Dermis blood vessel endothelial cell (primary cell): ENCODE data around the gene AFF2. TPM values are rescaled to one million over a fixed set of nuclear protein-coding genes. Genes with fewer than 3 reads are reported as not detected.

Experiments used
- DNase-seq: peaks from one replicate; pipeline ENCODE4 v3.0.0; 2010
- total RNA-seq: library from RNA; depleted of rRNA; stranded (reverse); fragments of >200 nt; gene quantifications from 2 replicates; pipeline ENCODE4 v1.2.3, GENCODE V29; 2014

Gene AFF2
- total RNA-seq, 1 donor from 2014 or later = under 0.01 TPM

DNA sequence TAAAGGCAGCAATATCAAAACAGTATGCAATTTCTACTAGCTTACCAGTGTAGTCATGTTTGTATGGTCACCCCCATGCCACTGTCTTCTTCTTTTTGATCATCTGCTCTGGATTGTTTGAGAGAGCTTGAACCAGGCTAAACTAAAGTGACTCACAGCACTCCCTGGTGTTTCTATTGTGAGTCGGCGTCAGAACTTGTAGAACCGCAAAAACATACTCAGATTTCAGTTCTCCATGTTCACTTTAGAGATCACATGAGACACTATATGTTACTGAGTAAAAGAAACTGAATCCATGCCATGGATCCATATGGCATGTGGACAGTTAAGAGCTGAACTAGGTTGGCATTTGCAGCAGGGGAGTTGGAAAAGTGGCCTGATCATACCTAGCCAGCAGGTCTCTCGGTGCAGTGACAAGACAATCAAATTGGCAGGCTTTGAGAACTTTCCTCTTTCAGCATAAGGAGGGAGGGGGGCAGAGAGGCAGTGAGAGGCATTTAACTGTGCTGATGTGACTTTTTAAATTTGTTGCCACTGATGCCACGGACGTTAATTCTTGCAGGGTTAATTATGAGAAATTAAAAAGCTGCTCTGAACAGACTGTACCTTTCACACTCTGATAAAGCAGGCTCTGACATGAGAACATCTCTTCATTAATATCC, 88.4 kb downstream of the AFF2 start:
- DNase-seq = no peak

DNA sequence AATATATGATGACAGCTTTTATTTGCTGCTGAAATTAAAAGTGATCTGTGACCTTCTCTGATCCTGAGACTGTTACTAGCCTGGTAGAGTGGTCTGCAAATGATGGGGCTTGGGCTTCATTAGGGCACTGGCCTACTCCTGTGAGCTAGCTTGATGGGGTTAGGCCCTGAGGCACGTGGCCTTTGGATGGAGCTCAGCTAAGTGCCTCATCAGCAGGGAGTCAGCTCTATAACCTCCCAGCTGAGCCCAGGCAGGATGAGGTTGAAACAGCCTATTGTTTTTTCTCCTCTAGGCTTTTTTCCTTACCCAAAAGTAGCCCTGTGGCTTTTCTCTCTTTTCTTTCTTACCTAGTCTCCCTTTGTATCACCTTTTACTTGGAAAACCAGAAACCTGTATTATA, 92.2 kb downstream of the AFF2 start:
- DNase-seq = no peak

DNA sequence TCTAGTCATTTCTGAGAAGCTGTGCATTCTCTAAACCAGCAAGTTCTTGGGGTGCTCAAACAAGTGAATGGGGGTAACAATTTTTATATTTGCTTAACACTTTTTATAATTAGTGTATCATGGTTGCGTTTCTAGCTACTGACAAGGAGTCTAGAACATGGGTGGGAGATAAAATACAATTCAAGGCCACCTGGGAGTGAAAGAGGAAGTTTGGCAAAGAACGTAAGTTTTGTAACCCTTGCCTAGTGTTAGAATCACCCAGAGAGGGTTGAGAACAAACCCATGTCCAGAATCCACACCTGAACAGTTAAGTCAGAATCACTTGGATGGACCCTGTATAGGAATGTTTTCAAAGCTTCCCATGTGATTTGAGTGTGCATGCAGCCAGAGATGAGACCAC, 92.7 kb downstream of the AFF2 start:
- DNase-seq = no peak

DNA sequence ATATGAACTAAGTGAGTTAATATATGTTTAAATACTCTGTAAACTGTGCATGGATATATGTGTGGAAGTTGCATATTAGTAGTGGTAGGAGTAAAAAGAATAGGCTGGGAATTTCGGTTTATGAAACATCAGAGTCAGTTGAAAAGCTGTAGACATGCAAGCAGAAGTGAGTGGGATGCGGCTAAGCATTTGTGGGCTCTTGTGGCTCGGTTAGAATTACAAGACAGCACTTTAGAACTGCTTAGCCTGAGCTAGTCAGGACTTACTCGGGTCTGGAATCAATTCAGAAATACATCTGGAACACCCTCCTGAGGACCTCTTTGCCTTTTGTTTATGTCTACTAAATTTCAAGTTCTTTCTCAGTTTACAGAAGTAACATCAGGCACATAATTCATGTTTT, 93.6 kb downstream of the AFF2 start:
- DNase-seq = no peak

DNA sequence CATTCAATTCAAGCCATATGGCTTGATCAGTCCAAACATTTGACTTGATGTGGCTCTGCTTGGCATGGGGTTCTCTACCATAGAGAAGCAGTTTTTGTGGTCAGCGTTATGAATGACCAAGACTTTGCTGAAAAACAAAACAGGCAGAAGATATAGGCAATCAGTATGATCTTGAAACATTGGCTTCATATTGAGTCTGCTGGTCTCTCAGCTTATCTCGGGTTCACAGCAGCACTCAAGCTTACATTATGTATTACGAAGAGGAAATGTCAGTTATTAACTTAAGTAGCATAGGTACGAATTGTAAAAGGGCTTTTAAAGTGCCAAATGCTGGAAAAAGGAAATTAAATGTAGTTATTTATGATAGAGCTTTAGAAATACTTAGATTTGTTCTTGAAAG, 99.0 kb downstream of the AFF2 start:
- no peak for DNase-seq

DNA sequence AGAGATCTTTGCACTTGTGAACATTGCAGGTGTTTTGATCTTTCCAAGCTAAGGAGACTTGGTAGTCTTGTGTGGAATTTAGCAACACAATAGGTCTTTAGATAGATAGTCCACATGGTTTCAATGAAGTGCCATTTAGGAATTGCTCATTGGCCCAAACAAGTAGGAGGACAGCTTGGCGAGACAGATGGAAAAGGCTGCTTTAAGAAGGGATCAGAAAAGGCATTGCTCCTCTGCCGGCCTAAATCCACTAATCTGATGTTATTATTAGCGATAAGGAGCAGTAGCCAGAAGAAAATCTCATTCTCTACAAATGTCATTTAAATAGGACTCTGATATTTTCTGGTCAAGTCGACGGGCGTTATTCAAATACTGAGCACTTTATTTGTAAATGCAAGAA, 99.7 kb downstream of the AFF2 start:
- DNase-seq = no peak

DNA sequence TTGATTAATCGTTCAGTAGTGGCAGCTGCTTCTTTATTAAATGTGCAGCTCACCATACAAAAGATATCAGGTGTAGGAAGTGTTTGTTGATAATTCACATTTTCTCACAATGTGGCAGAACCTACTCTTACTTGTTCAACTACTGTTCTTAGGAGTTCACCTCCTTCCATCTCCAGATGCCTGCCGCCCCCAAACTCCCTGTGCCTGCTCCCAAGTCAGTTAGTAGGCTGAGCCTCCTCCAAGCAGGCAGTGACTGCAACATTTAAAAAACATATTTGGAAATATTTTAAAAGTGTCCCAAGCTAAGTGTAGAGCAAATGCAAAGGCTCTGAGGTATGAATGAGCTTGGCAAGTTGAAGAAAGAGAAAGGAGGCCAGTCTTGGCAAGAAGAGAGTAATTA, 100.2 kb downstream of the AFF2 start:
- DNase-seq = no peak

DNA sequence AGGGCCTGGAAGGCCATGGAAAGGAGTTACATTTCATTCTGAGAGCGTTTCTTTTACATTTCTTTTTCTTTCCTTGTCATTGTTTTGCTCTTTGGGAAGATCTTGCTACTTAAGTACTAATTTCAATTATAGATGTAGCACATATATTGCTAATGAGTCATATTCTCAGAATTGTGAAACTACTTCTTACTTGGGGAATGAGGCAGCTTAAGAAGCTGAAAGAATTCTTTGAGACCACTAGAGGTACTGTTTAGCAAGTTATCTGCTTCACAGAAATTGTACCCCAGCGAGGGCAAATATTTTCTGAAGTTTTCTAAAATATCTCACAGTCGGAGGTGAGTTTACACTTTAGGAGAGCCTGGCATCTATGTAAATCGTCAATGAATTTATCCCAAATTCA, 100.6 kb downstream of the AFF2 start:
- DNase-seq = no peak

DNA sequence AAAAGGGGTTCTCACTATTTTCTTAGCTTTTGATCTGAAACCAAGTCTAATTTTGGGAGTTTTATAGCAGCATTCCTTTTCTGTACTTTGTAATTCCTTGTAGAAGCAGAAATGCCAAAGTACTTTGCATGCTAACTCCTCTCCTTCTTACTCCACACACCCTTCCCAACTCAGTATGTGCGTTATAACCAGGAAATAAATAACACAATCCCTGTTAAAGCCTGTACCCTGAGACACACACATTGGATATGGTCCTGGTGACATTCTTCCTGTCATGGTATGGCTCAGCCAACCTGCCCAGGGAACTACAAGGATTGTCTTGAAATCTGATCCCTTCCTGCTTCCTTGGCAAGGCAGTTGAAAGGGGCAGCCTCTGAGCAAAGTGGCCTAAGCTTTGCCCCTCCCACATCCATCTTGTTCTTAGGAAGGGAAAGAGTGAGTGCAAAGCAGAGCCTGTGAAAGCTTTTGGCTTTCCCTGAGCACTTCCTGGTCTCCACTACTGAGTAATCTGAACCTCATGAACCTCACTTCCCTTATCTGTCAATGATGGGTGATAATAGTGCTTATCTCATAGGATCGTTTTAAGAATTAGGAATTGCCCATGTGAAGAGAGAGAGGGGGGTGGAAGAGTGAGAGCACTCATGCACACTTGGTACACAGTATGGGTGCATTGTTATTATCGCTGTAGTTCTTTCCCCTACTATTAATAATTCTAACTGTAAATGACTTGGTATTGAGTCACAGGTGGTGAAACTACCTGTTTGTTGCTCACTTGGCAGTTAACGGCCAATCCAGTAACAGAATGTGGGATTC, 109.3 kb downstream of the AFF2 start:
- DNase-seq = no peak

DNA sequence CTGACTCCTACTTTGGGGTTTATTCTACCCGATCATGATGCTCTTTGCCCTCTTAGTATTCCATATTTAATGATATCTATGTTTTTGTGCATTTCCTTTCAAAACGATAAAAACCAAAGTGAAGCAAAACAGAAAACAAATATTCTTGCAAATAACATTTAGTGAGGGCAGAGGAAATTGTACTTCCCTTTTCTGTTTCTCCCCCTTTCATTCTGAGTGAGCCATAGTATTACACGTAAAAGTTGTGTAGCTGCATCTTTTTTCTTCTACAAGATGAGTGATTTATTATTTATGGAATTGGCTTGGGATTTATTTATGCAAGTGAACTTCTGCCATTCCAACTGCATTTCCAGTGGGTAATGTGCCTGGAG, 109.9 kb downstream of the AFF2 start:
- no peak for DNase-seq

DNA sequence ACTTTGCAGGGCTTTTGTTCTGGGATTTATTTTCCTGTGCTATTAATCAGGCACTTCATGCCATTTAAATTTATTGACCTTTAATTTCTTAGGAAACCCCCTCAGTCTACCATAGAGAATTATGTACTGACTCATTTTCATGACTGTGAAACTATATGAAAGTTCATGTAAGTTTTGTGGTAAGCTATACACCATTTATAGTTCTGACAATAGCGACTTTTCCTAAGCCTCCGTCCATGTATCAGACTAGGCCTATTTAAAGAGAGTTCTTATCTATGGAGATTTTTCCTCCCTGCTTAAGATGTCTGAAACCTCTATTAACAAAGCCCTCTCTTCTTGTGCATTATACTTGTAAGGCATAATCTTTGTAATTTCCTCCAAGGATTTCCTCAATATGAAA, 111.6 kb downstream of the AFF2 start:
- no peak for DNase-seq

DNA sequence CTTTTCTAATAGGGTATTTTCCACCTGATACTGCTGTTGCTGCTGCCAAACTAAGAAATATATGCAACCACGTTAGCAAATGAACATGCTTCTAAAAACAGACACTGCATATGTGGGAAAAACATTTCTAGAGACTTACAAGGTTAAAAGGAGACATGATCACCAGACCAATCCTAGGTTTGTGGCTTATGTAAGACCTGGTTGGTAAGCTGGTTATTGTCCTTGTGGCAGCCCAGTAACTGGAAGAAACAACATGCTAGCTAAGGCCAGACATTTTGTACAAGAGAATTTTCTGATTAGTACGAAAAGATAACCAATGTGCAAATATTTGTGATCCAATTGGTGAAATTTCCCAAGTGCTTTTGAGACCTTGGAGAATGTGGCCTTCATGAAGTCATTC, 112.0 kb downstream of the AFF2 start:
- DNase-seq = no peak

DNA sequence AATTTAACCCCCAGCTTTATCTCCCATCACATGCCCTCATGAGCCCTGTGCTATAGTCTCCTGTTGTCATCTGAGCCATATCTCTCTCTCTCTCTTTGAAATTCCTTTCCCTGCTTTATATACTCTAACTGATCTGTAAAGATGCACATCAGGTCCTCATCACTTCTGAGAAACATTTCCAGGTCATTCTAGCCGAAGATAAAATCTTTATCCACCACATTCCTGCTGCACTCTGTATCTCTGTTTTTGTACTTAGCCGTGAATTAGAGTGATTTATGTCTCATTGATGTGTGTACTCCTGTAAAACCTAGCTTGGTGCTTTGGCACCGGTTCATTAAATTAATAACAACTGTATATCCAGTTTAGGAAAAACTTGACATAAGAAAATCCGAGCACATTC, 113.2 kb downstream of the AFF2 start:
- no peak for DNase-seq

DNA sequence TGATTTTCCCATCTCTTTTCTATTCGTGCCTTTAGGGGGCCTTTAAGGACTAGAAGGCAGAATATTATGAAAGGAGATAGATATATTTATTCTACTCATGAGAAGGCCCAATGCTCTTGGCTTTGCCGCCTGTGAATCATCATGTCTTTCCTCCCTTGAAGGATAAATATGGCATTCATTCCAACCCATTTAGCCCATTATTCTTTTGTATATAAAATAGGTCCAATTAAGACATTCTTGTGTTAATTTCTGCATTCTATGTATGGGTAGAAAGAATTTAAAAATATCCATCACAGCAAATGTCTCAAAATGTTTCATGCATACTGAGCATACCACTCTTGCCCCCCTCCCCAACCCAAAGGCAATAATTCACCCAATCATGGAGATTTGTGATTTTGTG, 115.1 kb downstream of the AFF2 start:
- no peak for DNase-seq

DNA sequence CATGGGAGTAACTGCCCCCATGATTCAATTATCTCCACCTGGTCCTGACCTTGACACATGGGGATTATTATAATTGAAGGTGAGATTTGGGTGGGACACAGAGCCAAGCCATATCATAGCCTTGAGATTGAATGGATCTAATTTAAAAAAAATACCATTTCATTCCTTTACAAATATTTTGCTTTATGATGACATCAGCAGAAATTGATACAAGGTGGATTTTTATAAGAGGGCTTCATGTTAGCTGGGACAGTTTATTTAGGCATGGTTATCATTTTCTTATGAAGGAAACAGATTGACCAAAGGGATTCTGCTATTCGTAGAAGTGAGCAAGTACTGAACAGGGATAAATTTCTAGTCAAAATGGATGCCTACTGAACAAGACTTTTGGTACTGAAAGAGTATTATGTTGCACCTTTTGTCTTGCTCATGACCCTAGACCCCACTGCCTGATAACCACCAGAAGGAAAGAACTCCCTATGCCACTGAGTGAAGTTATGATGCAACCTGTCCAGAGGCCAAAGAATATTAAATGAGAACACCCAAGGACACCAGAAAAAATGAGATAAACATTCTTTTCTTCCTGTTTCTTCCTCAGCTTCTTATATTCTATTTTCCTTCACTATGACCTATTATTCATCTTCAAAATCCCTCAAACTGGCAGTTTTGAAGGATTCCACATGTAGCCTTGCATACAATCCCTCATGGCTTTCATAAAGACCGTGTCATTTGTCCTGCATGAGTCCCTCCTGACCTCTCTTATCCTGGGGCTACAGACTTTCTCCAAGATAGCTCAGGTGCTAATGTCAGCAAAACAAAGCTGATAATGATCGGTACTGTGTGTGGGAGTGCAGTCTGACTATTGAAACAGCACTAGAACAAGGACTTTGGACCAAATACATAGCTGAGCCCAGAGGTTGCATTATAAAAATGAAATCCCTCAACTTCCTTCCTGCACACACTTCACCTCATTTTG, 118.3 kb downstream of the AFF2 start:
- DNase-seq = no peak

DNA sequence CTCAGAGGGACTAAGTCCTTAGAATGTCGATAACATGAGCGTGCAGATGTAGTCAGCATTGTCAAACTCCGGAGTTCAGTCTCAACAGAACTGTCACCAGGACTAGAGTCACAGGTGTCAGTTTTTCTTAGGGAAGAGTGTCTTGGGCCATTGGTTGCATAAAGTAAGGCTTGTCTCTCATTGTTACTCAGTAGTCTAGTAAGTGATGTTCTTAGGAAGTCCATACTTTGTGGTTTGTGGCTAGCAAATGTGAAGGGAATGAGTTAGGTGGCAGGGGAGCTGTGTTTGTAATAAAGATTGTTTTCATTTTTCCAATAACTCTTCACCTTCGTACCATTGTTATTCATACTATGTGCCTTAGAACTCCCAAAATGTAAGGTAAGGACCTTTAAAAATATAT, 119.6 kb downstream of the AFF2 start:
- no peak for DNase-seq

DNA sequence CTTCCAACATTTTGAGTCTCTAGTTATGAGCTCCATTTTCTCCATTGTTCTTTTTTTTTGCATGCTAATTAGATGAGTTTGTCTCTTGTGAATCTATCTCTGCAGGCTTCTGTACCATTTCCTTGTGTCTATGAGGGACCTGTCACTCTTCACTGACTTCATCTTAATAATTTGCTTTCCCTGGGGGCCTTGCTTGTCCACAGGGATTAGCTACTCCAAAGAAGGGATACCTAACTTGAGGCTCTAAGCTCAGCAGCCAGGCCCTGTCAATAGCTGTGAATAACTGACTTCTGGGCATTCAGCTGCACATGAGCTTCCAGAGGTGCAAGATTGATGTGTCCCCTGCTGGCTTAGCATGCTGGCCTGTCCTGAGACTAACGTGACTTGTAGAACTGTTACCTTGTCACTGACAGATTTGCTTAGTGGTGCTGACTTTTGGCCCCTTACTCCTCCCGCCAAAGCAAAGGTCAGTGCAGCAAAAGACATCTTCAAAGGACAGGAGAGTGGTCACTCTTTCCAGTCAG, 124.6 kb downstream of the AFF2 start:
- DNase-seq = no peak

DNA sequence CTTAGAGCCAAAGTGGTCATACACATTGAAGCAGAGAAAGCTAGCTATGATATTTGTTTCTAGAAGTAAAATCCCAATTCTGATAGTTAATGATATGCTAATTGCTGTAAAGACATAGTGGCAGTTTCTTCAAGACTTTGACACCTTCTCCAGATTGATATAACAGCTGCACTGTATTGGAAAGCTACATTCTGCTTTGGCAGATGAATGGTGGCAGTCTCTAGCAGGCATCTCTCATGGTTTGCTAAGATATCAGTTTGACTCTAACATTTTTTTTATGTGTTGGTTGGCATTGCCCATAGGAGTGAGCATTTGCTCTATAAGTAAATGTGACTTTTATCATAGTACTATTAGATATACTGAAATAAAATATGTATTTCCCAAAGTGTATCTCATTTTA, 128.2 kb downstream of the AFF2 start:
- DNase-seq = no peak

DNA sequence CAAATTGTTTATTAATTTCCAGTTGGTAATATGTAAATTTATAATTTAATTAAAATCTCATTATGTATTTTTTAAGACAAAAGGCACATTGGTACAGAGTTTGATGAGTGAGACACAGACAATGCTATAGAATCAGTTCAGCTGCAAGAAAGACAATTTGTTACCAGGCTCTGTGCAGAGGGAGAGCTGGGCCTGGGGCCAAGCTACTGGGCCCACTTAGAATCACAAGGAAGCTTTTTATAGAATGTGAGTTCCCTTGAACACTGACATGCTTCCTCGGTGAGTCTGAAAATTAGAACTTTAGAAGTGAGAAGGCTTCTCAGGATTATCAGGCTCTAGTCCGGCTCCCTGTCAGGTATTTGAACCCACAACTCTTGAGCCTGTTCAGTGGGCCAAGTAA, 129.0 kb downstream of the AFF2 start:
- no peak for DNase-seq

DNA sequence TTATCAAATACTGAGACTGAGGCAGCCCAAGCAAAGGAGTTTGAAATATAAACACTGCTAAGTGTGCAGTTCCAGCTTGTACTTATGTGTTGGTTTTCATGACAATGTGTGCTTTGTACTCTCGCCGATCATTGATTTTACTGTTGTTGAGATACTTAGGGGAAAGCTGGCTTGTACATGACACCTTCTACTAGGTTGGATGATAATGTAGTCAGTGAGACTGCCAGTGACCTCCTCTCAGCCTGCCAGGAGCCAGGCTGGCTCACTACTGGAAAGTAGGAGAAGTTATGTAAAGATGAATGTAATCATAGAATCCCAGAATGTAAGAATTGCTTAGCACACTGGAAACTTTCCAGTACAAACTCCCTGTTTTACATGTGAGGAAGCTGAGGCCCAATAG, 132.0 kb downstream of the AFF2 start:
- no peak for DNase-seq

DNA sequence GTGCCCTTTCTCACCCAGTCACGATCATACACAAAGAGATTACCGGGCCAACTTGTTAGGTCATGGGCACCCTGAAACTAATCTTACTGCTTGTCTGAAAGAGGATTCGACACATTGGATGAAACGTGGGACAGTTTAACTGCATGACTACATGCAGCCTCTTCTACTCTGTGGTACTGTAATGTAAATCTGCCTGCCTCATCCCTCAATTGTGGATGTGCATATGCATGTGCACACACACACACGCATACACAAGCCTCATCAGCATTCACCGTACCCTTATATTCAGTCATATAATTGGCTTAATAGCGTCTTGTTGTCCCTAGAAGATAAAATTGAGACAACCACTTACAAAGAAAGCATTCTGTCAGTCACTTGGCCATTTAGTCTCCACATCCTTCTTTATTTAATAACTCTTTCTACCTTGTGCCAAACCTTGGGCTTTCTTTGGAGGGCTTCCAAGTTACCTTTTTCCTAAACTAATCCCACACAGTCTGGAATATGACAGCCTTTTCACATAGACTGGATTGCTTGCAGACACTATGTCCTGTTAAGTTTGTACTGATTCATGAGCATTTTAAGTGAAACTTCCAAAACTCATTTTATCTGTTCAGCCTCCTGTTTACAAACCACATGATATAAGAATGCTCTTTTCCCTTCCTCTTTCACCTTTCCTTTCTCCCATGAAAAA, 132.9 kb downstream of the AFF2 start:
- no peak for DNase-seq

DNA sequence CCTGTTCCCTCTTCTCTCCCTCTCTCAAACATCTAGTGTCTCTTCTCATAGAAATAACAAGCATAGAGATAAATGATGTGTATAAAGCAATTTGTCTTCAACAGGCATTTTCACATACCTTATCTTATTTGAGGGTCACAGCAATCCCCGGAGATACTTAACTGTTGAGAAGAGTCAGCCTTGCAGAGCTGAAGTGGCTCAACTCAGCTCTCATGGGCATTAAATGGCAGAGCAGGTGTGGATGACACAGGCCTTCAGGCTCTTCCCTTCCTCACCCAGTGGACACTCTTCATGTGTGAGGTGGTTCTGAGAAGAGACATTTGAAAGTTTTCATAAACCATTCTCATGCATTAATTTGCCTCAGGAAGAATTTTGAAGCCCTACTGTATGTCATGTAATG, 134.2 kb downstream of the AFF2 start:
- DNase-seq = no peak

DNA sequence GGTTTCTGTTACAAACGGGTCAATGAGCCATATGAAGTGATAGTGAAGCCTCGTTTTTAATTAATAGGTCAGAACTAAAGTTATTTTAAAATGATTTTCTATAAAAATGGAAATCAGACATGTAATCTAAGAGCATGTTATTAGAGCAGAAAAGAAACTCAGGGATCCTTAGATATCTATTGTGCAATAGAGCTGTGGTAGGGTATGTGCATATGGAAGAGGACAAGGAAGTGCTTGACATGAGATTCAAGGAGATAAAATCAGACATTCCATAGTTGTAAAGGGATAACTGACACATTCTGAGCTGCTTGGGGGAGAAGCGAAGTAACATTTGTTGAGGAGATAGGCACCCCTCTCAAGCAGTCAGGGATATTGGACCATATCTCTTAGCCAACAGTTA, 143.0 kb downstream of the AFF2 start:
- DNase-seq = no peak
